AG09319 (cell line): ENCODE data around the gene ABHD16B.

Experiments
- DNase-seq: peaks from one replicate; pipeline ENCODE4 v3.0.0-alpha.2; 2010; ENCODE audit warnings: low read depth; ENCODE audit errors: extremely low read depth
- CTCF ChIP-seq: IDR thresholded peaks from 2 replicates; pipeline ENCODE4 v1.5.1; 2011; ENCODE audit warnings: low read depth, mild to moderate bottlenecking, inconsistent platforms, low read length, moderate library complexity

Gene ABHD16B

DNA sequence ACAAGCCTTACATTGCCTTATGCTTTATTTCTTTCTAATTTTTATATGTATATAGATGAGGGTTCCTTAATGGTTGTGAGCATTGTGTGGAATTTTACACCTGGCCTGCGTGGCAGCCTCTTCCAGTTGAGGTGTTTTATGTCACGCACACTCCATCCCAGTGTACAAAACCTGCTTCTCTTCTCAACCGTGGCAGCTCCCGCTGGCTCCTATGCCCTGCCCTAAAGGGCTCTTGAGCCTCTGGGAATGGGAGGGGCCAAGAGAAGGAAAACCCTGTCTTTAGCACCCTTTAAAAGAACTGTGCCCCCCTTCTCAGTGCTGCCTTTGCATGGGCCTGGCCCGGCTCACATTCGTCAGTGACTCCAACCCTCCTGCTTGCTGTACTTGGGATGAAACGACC lies 29.3 kb downstream of the ABHD16B start:
- DNase-seq: no peak

DNA sequence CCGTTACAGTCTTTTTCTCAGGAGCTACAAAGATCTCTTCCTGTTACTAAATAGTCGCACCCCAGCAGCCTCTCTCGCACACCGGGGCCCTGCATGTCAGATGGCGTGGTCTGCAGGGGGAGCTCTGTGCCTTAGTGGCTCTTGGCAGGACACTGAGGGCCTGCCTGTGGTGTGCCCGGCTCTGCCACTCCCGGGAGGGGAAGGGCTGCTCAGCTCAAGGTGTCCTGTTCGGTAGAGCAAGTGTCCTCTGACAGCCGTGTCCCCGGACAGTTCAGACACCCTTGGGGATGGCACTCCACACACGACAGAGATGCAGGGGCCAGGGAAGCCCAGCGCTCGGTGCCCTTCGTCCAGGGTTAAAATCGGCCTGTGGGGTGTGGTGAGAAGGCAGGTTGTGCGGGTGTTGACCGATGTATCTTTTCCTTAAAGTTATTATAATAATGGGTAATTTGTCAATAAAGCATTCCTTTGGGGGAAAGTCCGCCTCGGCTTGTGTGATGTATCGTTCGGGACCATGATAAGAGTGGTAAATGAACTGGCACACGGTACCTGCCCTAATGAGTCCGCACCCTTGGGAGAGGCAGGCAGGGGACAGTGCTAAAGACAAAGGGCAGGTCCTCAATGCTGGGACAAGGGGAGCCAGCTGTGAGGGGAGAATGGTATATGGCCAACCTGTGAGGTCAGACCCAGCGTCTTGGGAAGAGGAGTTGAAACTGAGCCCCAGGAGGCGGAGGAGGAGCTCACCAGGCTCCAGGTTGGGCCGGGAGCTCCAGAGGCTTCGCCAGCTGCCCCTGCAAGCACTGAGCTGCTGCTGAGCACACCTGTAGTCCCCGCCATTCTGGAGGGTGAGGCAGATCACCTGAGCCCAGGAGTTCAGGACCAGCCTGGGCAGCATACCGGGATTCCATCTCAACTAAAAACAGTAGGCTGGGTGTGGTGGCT lies 30.0 kb downstream of the ABHD16B start:
- no peak for TF ChIP-seq CTCF
- no peak for DNase-seq

More for the DNA sequence above, 29.3 kb downstream of the ABHD16B start:
- TF ChIP-seq CTCF: no peak

DNA sequence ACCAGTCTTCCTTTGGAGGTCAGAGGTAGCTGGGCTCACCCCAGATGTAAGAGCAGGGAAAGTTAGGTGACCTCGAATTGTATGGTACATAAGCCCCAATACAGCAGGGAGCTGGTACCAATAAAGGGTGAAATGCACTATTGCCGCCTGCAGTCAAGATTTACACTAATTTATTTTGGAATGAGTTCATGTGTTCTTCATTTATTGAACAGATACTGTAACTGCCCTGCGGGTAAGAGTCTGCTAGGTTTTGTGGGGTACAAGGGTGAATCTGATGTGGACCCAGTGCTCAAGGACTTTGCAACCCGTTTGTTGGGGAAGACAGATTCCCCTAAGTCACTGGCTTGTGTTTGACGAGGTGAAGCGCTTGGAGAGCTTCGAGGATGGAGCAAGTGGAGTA lies 31.1 kb downstream of the ABHD16B start:
- TF ChIP-seq CTCF: no peak
- no peak for DNase-seq

DNA sequence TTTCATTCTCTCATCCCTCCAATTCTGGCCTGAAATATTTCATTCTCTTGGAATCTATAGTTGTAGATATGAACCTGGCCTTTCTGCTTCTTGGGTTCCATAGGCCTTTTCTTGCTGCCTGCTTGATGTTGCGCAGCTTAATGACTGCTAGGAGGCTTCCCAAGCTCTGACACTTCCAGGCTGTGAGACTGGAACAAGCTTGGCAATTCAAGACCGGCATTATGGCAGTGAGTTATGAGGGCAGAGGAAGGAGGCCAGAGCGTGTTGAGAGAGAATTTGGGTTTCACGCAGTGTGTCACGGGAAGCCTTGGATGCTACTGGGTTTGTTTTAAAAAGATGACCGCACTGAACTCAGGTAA lies 32.7 kb downstream of the ABHD16B start:
- TF ChIP-seq CTCF: no peak
- DNase-seq: no peak

GRCh38 chr20:63894358-63895201 lies 33.3 kb downstream of the ABHD16B start, which contains the start of gene DNAJC5:
DNAJC5 (plus strand) TSS chr20:63895126; CDS start chr20:63928346, 33,220 bp downstream.
- no peak for TF ChIP-seq CTCF
- DNase-seq: peak; percentile 83

DNA sequence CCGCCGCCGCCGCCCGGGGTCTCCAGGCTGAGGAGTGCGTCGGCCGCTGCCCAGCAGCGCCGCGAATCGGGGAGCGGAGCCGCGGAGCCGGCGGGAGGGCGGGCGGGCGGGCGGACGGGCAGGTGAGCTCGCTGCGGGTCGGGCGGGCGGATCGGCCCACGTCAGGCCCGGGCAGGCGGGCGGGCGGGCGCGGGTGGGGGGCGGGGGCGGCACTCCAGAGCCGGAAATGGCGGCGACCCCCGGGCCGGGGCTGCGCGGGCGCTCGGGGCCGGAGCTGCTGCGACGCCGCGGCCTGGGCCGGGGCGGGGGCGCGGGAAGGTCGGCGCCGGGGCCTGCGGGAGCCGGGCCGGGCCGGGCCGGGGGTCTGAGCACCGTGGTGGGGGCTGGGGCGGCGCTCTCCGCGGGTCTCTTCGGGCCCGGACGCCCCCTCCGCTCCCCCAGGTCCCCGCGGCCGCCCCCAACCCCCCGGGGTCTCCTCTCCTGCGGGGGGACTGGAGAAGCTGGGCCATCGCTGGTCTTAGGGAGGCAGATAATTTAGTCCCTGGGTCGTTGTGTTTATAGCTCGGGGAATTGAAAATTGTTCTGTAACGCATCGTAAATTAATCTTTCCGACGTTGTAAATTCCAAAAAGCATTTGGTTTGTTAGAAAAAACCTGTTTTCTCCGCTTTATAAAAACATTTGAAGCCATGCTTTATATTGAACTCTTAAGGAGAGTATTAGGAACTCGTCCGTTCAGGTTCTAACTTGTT lies 34.1 kb downstream of the ABHD16B start:
- DNase-seq: no peak
- no peak for TF ChIP-seq CTCF
